Neuronal stem cell (in vitro differentiated cells): ENCODE results near the gene ESYT1.

Source experiments
- DNase-seq: peaks from one replicate; pipeline ENCODE4 v3.0.0-alpha.2; 2013; ENCODE audit warnings: low spot score
- H2AFZ ChIP-seq: one replicate; pipeline ENCODE4 v1.6.1; 2013; ENCODE audit warnings: mild to moderate bottlenecking, low read length, inconsistent platforms
- H2AK5ac ChIP-seq: 2 replicates; pipeline ENCODE4 v1.6.1; 2013; ENCODE audit warnings: low read depth, mild to moderate bottlenecking, inconsistent platforms, low read length, moderate library complexity, mixed read lengths
- H2BK120ac ChIP-seq: 2 replicates; pipeline ENCODE4 v1.6.1; 2013; ENCODE audit warnings: low read depth, mild to moderate bottlenecking, inconsistent platforms, low read length, moderate library complexity, mixed read lengths
- H2BK12ac ChIP-seq: one replicate; pipeline ENCODE4 v1.6.1; 2013; ENCODE audit warnings: low read length, inconsistent platforms
- H2BK15ac ChIP-seq: 2 replicates; pipeline ENCODE4 v1.6.1; 2013; ENCODE audit warnings: mild to moderate bottlenecking, low read length, inconsistent platforms, mixed read lengths
- H2BK5ac ChIP-seq: one replicate; pipeline ENCODE4 v1.6.1; 2013; ENCODE audit warnings: inconsistent platforms, mild to moderate bottlenecking, low read length, moderate library complexity
- H3K14ac ChIP-seq: one replicate; pipeline ENCODE4 v1.6.1; 2013; ENCODE audit warnings: low read length, inconsistent platforms
- H3K18ac ChIP-seq: 2 replicates; pipeline ENCODE4 v1.6.1; 2013; ENCODE audit warnings: low read length, inconsistent platforms
- H3K23ac ChIP-seq: 2 replicates; pipeline ENCODE4 v1.6.1; 2013; ENCODE audit warnings: low read depth, mild to moderate bottlenecking, mixed read lengths, low read length, inconsistent platforms; ENCODE audit not compliant: poor library complexity
- H3K27ac ChIP-seq: replicated peaks from 3 replicates; pipeline ENCODE4 v1.5.1; 2013; ENCODE audit warnings: low read length, inconsistent platforms
- H3K27me3 ChIP-seq, 3 experiments: 2 replicates each; pipeline ENCODE4 v1.6.1; 2013; ENCODE audit warnings: low read length in 3 of 3, mild to moderate bottlenecking in 2 of 3, inconsistent platforms in 1 of 3, low read depth in 1 of 3, mixed read lengths in 1 of 3, moderate library complexity in 1 of 3; ENCODE audit not compliant: control insufficient read depth in 3 of 3, insufficient read depth in 3 of 3
- H3K36me3 ChIP-seq, 2 donors: replicated peaks in 1 of 2; 2 replicates each; pipeline ENCODE4 v1.6.1; 2013; ENCODE audit warnings: low read length in 2 of 2; ENCODE audit not compliant: control insufficient read depth in 2 of 2, insufficient read depth in 2 of 2
- H3K4ac ChIP-seq: 2 replicates; pipeline ENCODE4 v1.6.1; 2013; ENCODE audit warnings: inconsistent platforms, mild to moderate bottlenecking, low read length, moderate library complexity
- H3K4me1 ChIP-seq, 2 donors: 1 replicate in 1 of 2; 2 replicates in 1 of 2; pipeline ENCODE4 v1.6.1; 2013; ENCODE audit warnings: low read length in 2 of 2, low read depth in 1 of 2; ENCODE audit not compliant: control insufficient read depth in 2 of 2, insufficient read depth in 1 of 2
- H3K4me2 ChIP-seq: one replicate; pipeline ENCODE4 v1.6.1; 2013; ENCODE audit warnings: mild to moderate bottlenecking, low read length, inconsistent platforms; ENCODE audit not compliant: insufficient read depth, poor library complexity, severe bottlenecking
- H3K4me3 ChIP-seq, 2 donors: 2 replicates each; pipeline ENCODE4 v1.5.1; 2013; ENCODE audit warnings: low read length in 2 of 2, mild to moderate bottlenecking in 2 of 2, inconsistent platforms in 1 of 2, moderate library complexity in 1 of 2
- H3K79me1 ChIP-seq: one replicate; pipeline ENCODE4 v1.6.1; 2013; ENCODE audit warnings: low read depth, mild to moderate bottlenecking, inconsistent platforms, low read length, moderate library complexity
- H3K9ac ChIP-seq: one replicate; pipeline ENCODE4 v1.6.1; 2013; ENCODE audit warnings: mild to moderate bottlenecking, low read depth, low read length, inconsistent platforms; ENCODE audit not compliant: poor library complexity
- H3K9me3 ChIP-seq, 2 donors: replicated peaks in 1 of 2; 2 replicates each; pipeline versions ENCODE3 to v1.6.1; 2013; ENCODE audit warnings: low read length in 2 of 2, mild to moderate bottlenecking in 2 of 2, inconsistent platforms in 1 of 2, low read depth in 1 of 2, mixed read lengths in 1 of 2, moderate library complexity in 1 of 2; ENCODE audit not compliant: control insufficient read depth in 2 of 2, insufficient read depth in 1 of 2
- H4K8ac ChIP-seq: one replicate; pipeline ENCODE4 v1.6.1; 2013; ENCODE audit warnings: low read depth, mild to moderate bottlenecking, inconsistent platforms, low read length, moderate library complexity
- H4K91ac ChIP-seq: one replicate; pipeline ENCODE4 v1.6.1; 2013; ENCODE audit warnings: low read length, low read depth, mild to moderate bottlenecking, inconsistent platforms; ENCODE audit not compliant: poor library complexity
- WGBS, 2 donors: extraction: QIAGEN DNeasy Blood & Tissue Kit; methylation state at CpG; one replicate each; pipeline ENCODE4 v1.1.7; 2013; ENCODE audit warnings: missing lambda C conversion rate in 2 of 2, mixed read lengths in 1 of 2; ENCODE audit not compliant: insufficient read length in 2 of 2, insufficient replicate concordance in 1 of 2; ENCODE audit errors: extremely low coverage in 2 of 2; 5-methylcytosine and 5-hydroxymethylcytosine counted together

The ESYT1 gene

DNA sequence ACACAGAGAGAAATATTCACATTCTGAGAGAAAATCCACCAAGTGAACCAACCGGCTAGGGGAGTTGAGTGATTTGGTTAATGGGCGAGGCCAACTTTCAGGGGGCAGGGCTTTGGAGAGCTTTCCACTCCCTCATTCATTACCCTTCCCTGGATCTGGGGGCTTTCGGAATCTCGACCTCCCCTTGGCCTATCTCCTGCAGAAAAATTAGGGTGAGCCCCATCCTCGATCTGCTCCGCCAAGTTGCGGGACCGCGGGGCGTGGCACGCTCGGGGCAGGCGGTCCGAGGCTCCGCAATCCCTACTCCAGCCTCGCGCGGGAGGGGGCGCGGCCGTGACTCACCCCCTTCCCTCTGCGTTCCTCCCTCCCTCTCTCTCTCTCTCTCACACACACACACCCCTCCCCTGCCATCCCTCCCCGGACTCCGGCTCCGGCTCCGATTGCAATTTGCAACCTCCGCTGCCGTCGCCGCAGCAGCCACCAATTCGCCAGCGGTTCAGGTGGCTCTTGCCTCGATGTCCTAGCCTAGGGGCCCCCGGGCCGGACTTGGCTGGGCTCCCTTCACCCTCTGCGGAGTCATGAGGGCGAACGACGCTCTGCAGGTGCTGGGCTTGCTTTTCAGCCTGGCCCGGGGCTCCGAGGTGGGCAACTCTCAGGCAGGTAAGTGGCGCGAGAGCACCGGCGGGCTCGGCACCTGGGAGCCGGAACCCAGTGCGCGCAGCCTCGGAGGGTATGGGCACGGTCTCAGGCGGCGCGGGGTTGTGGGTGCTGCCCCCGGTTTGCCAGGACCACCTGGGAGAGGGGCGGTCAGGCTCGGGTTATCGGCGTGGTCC lies 48.1 kb upstream of the ESYT1 start, which contains the start of gene ERBB3:
ERBB3 (plus strand) TSS at position 443 of the 833 bp plus-strand sequence; CDS start at position 579, 136 bp downstream.
- peak within 1 kb of the TSS; percentile 80 for H3K9ac ChIP-seq
- peak within 1 kb of the TSS; percentile 46 for H2AK5ac ChIP-seq
- H2BK12ac ChIP-seq, result peak within 1 kb of the TSS; percentile 73
- peak within 1 kb of the TSS; percentile 99 for H2AFZ ChIP-seq
- no peak within 1 kb of the TSS for H3K4ac ChIP-seq
- H2BK120ac ChIP-seq, result peak within 1 kb of the TSS; percentile 39
- no peaks in the 10 kb centered on the region for H3K36me3 ChIP-seq
- H3K27ac ChIP-seq, result no peak within 1 kb of the TSS
- H3K9me3 ChIP-seq, result no peaks in the 10 kb centered on the region
- DNase-seq, result peak; percentile 56
- peak within 1 kb of the TSS; percentile 89 for H4K8ac ChIP-seq
- no peak within 1 kb of the TSS for H3K14ac ChIP-seq
- H2BK15ac ChIP-seq, result peak within 1 kb of the TSS; percentile 88
- no peak within 1 kb of the TSS for H4K91ac ChIP-seq
- peak within 1 kb of the TSS; percentile 95 for H3K4me2 ChIP-seq
- H3K4me3 ChIP-seq, result peak within 1 kb of the TSS; percentile 47 to 83
- peak within 1 kb of the TSS; percentile 96 for H3K18ac ChIP-seq
- whole genome bisulfite sequencing, 2 donors, result no CpG with 5 or more reads among the region's 59 CpGs
- H3K23ac ChIP-seq, result peak within 1 kb of the TSS; percentile 96
- no peak within 1 kb of the TSS for H2BK5ac ChIP-seq
- H3K79me1 ChIP-seq, result no peaks in the 10 kb centered on the region
- peaks cover 0 to 52% (median 18%) of the 10 kb centered on the region in 3 experiments for H3K27me3 ChIP-seq
- peaks cover 9 to 12% of the 10 kb centered on the region in 2 donors for H3K4me1 ChIP-seq

DNA sequence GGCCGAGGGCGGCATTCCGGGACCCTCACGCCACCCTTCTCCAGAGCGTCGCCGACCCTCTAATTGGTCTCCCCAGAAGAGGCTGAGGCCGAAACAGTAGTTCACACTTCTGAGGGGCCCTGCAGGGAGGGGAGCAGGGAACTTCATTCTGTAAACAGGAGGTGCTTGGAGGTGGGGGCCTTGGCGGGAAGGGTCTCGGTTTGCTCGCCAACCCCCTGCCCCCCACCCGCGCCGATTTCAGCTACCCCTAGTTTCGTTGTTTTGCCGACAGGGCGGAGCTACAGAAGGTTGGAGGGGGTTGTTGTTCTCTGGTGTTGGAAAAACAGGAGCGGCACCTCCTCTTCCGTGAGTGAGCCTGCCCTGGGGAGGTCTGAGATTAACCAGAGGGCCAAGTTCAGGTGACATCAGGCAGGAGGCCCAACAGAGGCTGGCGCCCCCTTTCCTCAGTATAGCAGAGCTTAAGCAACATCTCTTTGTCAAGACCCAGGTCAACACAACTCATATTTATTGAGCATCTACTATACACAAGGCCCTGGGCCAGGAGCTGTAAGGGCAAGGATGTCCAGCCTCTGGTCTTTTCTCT lies 47.4 kb upstream of the ESYT1 start:
- peak overlapping the region; percentile 93 for H3K18ac ChIP-seq
- peaks cover 0 to 52% (median 18%) of the 10 kb centered on the region in 3 experiments for H3K27me3 ChIP-seq
- H3K4me1 ChIP-seq, result peaks cover 9 to 12% of the 10 kb centered on the region in 2 donors
- peak overlapping the region; percentile 43 for H2BK15ac ChIP-seq
- H3K4me3 ChIP-seq, result peak overlapping the region; percentile 47 to 83
- no peak overlapping the region for H3K4ac ChIP-seq
- H2BK120ac ChIP-seq, result no peak overlapping the region
- H3K9ac ChIP-seq, result no peak overlapping the region
- H3K4me2 ChIP-seq, result peak overlapping the region; percentile 95
- no CpG with 5 or more reads among the region's 20 CpGs for WGBS, 2 donors
- no peak overlapping the region for H2BK5ac ChIP-seq
- no peak overlapping the region for H4K91ac ChIP-seq
- peak overlapping the region; percentile 46 for H2AK5ac ChIP-seq
- H3K27ac ChIP-seq, result no peak overlapping the region
- H4K8ac ChIP-seq, result no peak overlapping the region
- peak overlapping the region; percentile 96 for H3K23ac ChIP-seq
- peak overlapping the region; percentile 99 for H2AFZ ChIP-seq
- no peaks in the 10 kb centered on the region for H3K79me1 ChIP-seq
- H3K9me3 ChIP-seq, result no peaks in the 10 kb centered on the region
- DNase-seq, result no peak
- H2BK12ac ChIP-seq, result no peak overlapping the region
- H3K14ac ChIP-seq, result no peak overlapping the region
- no peaks in the 10 kb centered on the region for H3K36me3 ChIP-seq

DNA sequence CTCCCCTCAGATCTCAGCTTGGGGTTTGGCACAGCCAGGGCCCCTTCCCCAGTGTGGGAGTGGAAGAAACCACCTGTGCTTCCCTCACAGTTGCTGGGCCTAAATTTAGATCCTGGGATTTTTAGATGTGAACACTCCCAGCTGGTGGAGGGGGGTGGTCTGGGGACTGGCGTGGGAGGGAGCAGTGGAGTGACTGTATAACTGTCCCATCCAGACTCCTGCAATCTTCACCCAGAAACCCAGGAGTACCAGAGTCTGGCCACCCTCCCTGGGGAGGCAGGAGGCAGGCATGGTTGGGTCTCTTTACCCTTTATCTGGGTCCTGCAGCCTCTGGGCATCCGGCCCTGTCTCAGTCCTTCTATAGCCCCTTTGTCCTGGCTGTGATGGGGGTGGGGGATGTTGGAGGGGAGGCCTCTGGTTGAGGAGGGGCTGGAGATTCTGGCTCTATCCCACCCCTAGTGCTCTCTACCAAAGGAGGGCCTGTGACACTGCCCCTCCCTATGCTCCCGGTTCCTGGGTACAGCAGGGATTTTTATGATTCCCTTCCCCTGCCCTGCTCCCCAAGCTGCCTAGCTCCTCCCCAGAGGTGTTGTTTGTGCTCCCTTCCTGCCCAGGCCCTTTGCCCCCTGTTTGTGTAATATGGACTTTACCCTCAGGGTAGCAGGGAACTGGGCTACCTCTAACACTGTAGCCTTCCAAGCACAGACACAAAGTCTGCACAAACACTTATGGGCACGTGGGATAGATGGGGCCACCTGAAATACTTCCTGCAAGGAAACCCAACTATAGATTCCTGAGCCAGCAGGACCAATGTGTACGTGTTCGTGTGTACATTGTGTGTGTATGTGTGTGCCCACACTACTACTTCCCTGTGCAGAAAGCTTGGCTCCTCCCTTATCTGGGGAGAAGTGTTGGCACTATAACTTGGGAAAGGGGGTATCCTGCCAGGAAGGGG lies 46.4 kb upstream of the ESYT1 start:
- Histone ChIP-seq H3K9me3 (no peaks in the 10 kb centered on the region), H3K14ac (no peak overlapping the region), H3K4me1 (peaks cover 9 to 12% of the 10 kb centered on the region in 2 donors), H3K9ac (peak overlapping the region; percentile 45), H2BK120ac (no peak overlapping the region), H3K23ac (no peak overlapping the region), H3K4me2 (no peak overlapping the region), H2BK5ac (no peak overlapping the region), H2AFZ (peak overlapping the region; percentile 45), H4K91ac (no peak overlapping the region), H3K27me3 (peaks cover 0 to 52% (median 18%) of the 10 kb centered on the region in 3 experiments), H2AK5ac (peak overlapping the region; percentile 15), H3K79me1 (no peaks in the 10 kb centered on the region), H3K18ac (peak overlapping the region; percentile 72), H4K8ac (no peak overlapping the region), H3K36me3 (no peaks in the 10 kb centered on the region), H2BK12ac (peak overlapping the region; percentile 43), H2BK15ac (peak overlapping the region; percentile 79), H3K4ac (peak overlapping the region; percentile 71), H3K27ac (no peak overlapping the region), H3K4me3 (no peak overlapping the region)
- DNase-seq, result no peak
- WGBS, 2 donors, result no CpG with 5 or more reads among the region's 6 CpGs
